ENCODE measurements around the gene LYRM2. TPM values are rescaled to one million over a fixed set of nuclear protein-coding genes. Genes with fewer than 3 reads are reported as not detected.

Gene LYRM2
- total RNA-seq, 1 donor from 2014 or later = 32.9 TPM

- no peak for DNase-seq (ENCODE audit: extremely low spot score, unreplicated experiment)
- Mint-ChIP-seq H3K9me3 (peaks cover 4% of the 10 kb centered on the region), H3K36me3 (peaks cover 32% of the 10 kb centered on the region), H3K27ac (no peak overlapping the region), H3K4me1 (ENCODE audit: unreplicated experiment) (no peaks in the 10 kb centered on the region), H3K4me3 (no peak overlapping the region), H3K27me3 (no peaks in the 10 kb centered on the region)
- no peak for TF ChIP-seq CTCF (conservative IDR thresholded peaks at IDR 0.05)
Measured at GRCh38 chr6:89660981-89661380, 22.4 kb upstream of the LYRM2 start.

- H3K36me3 Mint-ChIP-seq = peaks cover 23% of the 10 kb centered on the region
- TF ChIP-seq CTCF (conservative IDR thresholded peaks at IDR 0.05) = no peak
- no peaks in the 10 kb centered on the region for H3K27me3 Mint-ChIP-seq
- H3K9me3 Mint-ChIP-seq = no peaks in the 10 kb centered on the region
- H3K4me1 Mint-ChIP-seq (ENCODE audit: unreplicated experiment) = no peaks in the 10 kb centered on the region
- peak overlapping the region; percentile 68 for H3K27ac Mint-ChIP-seq
- no peak overlapping the region for H3K4me3 Mint-ChIP-seq
- no peak for DNase-seq (ENCODE audit: extremely low spot score, unreplicated experiment)
Measured at GRCh38 chr6:89657445-89658158, 19.1 kb upstream of the LYRM2 start.

GRCh38 chr6:89655122-89655521 lies 16.6 kb upstream of the LYRM2 start:
- Mint-ChIP-seq H3K27ac (no peak overlapping the region), H3K4me1 (ENCODE audit: unreplicated experiment) (no peaks in the 10 kb centered on the region), H3K27me3 (no peaks in the 10 kb centered on the region), H3K9me3 (no peaks in the 10 kb centered on the region), H3K36me3 (peaks cover 22% of the 10 kb centered on the region), H3K4me3 (no peak overlapping the region)
- TF ChIP-seq CTCF (conservative IDR thresholded peaks at IDR 0.05) = no peak
- DNase-seq (ENCODE audit: extremely low spot score, unreplicated experiment) = no peak

GRCh38 chr6:89650579-89650978 lies 12.0 kb upstream of the LYRM2 start:
- Mint-ChIP-seq H3K27me3 (no peaks in the 10 kb centered on the region), H3K27ac (no peak overlapping the region), H3K4me1 (ENCODE audit: unreplicated experiment) (no peaks in the 10 kb centered on the region), H3K9me3 (no peaks in the 10 kb centered on the region), H3K36me3 (peaks cover 23% of the 10 kb centered on the region), H3K4me3 (no peak overlapping the region)
- DNase-seq (ENCODE audit: extremely low spot score, unreplicated experiment) = no peak
- TF ChIP-seq CTCF (conservative IDR thresholded peaks at IDR 0.05) = no peak

- H3K4me3 Mint-ChIP-seq = no peak overlapping the region
- no peak for DNase-seq (ENCODE audit: extremely low spot score, unreplicated experiment)
- H3K4me1 Mint-ChIP-seq (ENCODE audit: unreplicated experiment) = no peaks in the 10 kb centered on the region
- peaks cover 26% of the 10 kb centered on the region for H3K36me3 Mint-ChIP-seq
- no peak for TF ChIP-seq CTCF (conservative IDR thresholded peaks at IDR 0.05)
- no peaks in the 10 kb centered on the region for H3K27me3 Mint-ChIP-seq
- no peak overlapping the region for H3K27ac Mint-ChIP-seq
- no peaks in the 10 kb centered on the region for H3K9me3 Mint-ChIP-seq
Measured at GRCh38 chr6:89649682-89650081, 11.1 kb upstream of the LYRM2 start.
